ENCODE data around the gene PHF21A. TPM values are rescaled to one million over a fixed set of nuclear protein-coding genes. Genes with fewer than 3 reads are reported as not detected.
"Not testable (repeated sequence)": the region's sequence is repeated elsewhere in the genome, so short reads cannot be mapped to it uniquely, and the experiment has no call there.

The PHF21A gene
- total and polyA plus RNA-seq, 7 experiments from 2014 or later: 7.2 to 88.5 (median 54.5) TPM

GRCh38 chr11:45905576-45905975 lies 215.7 kb downstream of the PHF21A start:
- H3K27me3 ChIP-seq (ENCODE audit: control insufficient read depth in 2 of 2, insufficient read depth in 2 of 2, low read length in 2 of 2); H3K36me3 Mint-ChIP-seq; DNase-seq; ATAC-seq; H3K4me1 ChIP-seq (ENCODE audit: control insufficient read depth in 2 of 2, insufficient read depth in 2 of 2, low read length in 2 of 2); intact Hi-C loops (cut with micrococcal nuclease); POLR2A ChIA-PET; H3K27ac Mint-ChIP-seq; H3K9me3 ChIP-seq (ENCODE audit: control insufficient read depth in 2 of 3, low read length in 3 of 3); CTCF ChIA-PET; H3K4me3 ChIP-seq (ENCODE audit: low read length); H3K27ac ChIP-seq (ENCODE audit: low read depth, low read length); H3K4me3 Mint-ChIP-seq; H3K9me3 Mint-ChIP-seq: not testable (repeated sequence)
- peaks cover 0 to 17% (median 0%) of the 10 kb centered on the region in 3 experiments for H3K36me3 ChIP-seq (ENCODE audit: control insufficient read depth in 2 of 3, insufficient read depth in 3 of 3, low read length in 3 of 3)
- H3K4me1 Mint-ChIP-seq: peaks cover 0 to 14% (median 3%) of the 10 kb centered on the region in 7 donors
- peaks cover 3 to 14% (median 6%) of the 10 kb centered on the region in 5 donors for H3K27me3 Mint-ChIP-seq

DNA sequence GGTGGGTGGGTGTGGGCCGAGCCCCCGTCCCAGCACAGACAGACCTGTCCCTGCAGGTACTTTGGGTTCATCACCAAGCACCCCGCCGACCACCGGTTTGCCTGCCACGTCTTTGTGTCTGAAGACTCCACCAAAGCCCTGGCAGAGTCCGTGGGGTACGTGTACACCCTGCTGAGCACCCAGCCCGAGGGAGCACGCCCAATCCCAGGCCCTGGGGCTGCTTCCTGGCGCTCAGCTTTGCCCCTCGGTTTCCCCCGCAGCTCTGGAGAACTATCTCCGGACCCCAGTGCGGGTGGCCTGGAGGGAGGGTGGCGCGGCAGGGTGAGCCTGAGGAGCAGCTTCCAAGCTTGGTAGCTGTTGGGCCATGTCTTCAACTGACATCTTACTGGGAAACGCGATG lies 216.2 kb downstream of the PHF21A start:
- Mint-ChIP-seq H3K27me3 (peaks cover 6 to 16% (median 8%) of the 10 kb centered on the region in 5 donors), H3K4me1 (peaks cover 0 to 14% (median 3%) of the 10 kb centered on the region in 7 donors), H3K4me3 (no peak overlapping the region), H3K9me3 (peaks cover 0 to 2% (median 0%) of the 10 kb centered on the region in 11 donors), H3K36me3 (no peaks in the 10 kb centered on the region), H3K27ac (no peak overlapping the region)
- peaks cover 0 to 12% (median 0%) of the 10 kb centered on the region in 3 experiments for H3K36me3 ChIP-seq (ENCODE audit: control insufficient read depth in 2 of 3, insufficient read depth in 3 of 3, low read length in 3 of 3)
- H3K27me3 ChIP-seq (ENCODE audit: control insufficient read depth in 2 of 2, insufficient read depth in 2 of 2, low read length in 2 of 2): no peaks in the 10 kb centered on the region
- H3K4me3 ChIP-seq (ENCODE audit: low read length): no peak overlapping the region
- no peak for ATAC-seq
- POLR2A ChIA-PET: no interaction called here
- CTCF ChIA-PET: no interaction called here
- no peak overlapping the region for H3K27ac ChIP-seq (ENCODE audit: low read depth, low read length)
- H3K4me1 ChIP-seq (ENCODE audit: control insufficient read depth in 2 of 2, insufficient read depth in 2 of 2, low read length in 2 of 2): no peaks in the 10 kb centered on the region
- no peak for DNase-seq
- intact Hi-C loops (cut with micrococcal nuclease): no loop called here
- H3K9me3 ChIP-seq (ENCODE audit: control insufficient read depth in 2 of 3, low read length in 3 of 3): no peaks in the 10 kb centered on the region

- ATAC-seq (no peak), DNase-seq (no peak)
- peaks cover 6 to 20% (median 8%) of the 10 kb centered on the region in 5 donors for H3K27me3 Mint-ChIP-seq
- H3K9me3 ChIP-seq (ENCODE audit: control insufficient read depth in 2 of 3, low read length in 3 of 3): no peaks in the 10 kb centered on the region
- H3K4me1 Mint-ChIP-seq: peaks cover 0 to 14% (median 3%) of the 10 kb centered on the region in 7 donors
- peaks cover 1 to 3% of the 10 kb centered on the region in 2 donors for H3K4me1 ChIP-seq (ENCODE audit: control insufficient read depth in 2 of 2, insufficient read depth in 2 of 2, low read length in 2 of 2)
- H3K36me3 Mint-ChIP-seq: no peaks in the 10 kb centered on the region
- peaks cover 0 to 2% (median 0%) of the 10 kb centered on the region in 11 donors for H3K9me3 Mint-ChIP-seq
- intact Hi-C loops (cut with micrococcal nuclease): no loop called here
- H3K36me3 ChIP-seq (ENCODE audit: control insufficient read depth in 2 of 3, insufficient read depth in 3 of 3, low read length in 3 of 3): peaks cover 0 to 5% (median 0%) of the 10 kb centered on the region in 3 experiments
- CTCF ChIA-PET: no interaction called here
- POLR2A ChIA-PET: no interaction called here
- no peaks in the 10 kb centered on the region for H3K27me3 ChIP-seq (ENCODE audit: control insufficient read depth in 2 of 2, insufficient read depth in 2 of 2, low read length in 2 of 2)
- no peak overlapping the region for H3K4me3 ChIP-seq (ENCODE audit: low read length)
- H3K27ac ChIP-seq (ENCODE audit: low read depth, low read length): no peak overlapping the region
- no peak overlapping the region for H3K4me3 Mint-ChIP-seq
- H3K27ac Mint-ChIP-seq: no peak overlapping the region
Measured at GRCh38 chr11:45904309-45904915, 216.8 kb downstream of the PHF21A start.

GRCh38 chr11:45902452-45903380 lies 218.5 kb downstream of the PHF21A start:
- peaks cover 0 to 12% (median 7%) of the 10 kb centered on the region in 7 donors for H3K4me1 Mint-ChIP-seq
- ATAC-seq (no peak), DNase-seq (no peak)
- Histone ChIP-seq H3K4me1 (ENCODE audit: control insufficient read depth in 2 of 2, insufficient read depth in 2 of 2, low read length in 2 of 2) (peaks cover 7 to 9% of the 10 kb centered on the region in 2 donors), H3K27me3 (ENCODE audit: control insufficient read depth in 2 of 2, insufficient read depth in 2 of 2, low read length in 2 of 2) (peaks cover 0 to under 1% of the 10 kb centered on the region in 2 donors), H3K4me3 (ENCODE audit: low read length) (no peak overlapping the region), H3K9me3 (ENCODE audit: control insufficient read depth in 2 of 3, low read length in 3 of 3) (no peaks in the 10 kb centered on the region), H3K36me3 (ENCODE audit: control insufficient read depth in 2 of 3, insufficient read depth in 3 of 3, low read length in 3 of 3) (no peaks in the 10 kb centered on the region), H3K27ac (ENCODE audit: low read depth, low read length) (no peak overlapping the region)
- peaks cover 16 to 36% (median 20%) of the 10 kb centered on the region in 5 donors for H3K27me3 Mint-ChIP-seq
- CTCF ChIA-PET: no interaction called here
- H3K9me3 Mint-ChIP-seq: peaks cover 0 to 2% (median 0%) of the 10 kb centered on the region in 11 donors
- no peak overlapping the region for H3K4me3 Mint-ChIP-seq
- POLR2A ChIA-PET: no interaction called here
- intact Hi-C loops (cut with micrococcal nuclease): no loop called here
- no peaks in the 10 kb centered on the region for H3K36me3 Mint-ChIP-seq
- no peak overlapping the region for H3K27ac Mint-ChIP-seq

DNA sequence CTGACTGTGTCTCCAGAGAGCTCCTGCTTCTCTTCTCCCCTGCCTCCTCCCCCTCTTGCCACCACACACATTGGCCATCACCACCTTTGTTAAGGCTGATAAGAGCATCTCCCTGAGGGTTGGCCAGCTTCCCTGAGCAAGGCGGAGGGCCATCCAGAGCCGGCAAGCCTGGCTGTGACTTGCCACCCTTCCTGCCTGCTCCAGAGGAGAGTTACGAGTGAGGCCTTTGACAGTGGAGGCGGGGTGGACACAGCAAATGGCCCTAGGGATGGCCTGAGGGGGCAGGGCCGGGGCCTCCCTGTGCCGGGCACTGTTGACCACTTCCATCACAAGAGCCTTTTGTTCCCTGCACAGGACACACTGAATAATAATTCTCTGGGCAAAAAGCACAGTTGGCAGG lies 219.6 kb downstream of the PHF21A start:
- intact Hi-C loops (cut with micrococcal nuclease): no loop called here
- H3K27ac Mint-ChIP-seq: no peak overlapping the region

DNA sequence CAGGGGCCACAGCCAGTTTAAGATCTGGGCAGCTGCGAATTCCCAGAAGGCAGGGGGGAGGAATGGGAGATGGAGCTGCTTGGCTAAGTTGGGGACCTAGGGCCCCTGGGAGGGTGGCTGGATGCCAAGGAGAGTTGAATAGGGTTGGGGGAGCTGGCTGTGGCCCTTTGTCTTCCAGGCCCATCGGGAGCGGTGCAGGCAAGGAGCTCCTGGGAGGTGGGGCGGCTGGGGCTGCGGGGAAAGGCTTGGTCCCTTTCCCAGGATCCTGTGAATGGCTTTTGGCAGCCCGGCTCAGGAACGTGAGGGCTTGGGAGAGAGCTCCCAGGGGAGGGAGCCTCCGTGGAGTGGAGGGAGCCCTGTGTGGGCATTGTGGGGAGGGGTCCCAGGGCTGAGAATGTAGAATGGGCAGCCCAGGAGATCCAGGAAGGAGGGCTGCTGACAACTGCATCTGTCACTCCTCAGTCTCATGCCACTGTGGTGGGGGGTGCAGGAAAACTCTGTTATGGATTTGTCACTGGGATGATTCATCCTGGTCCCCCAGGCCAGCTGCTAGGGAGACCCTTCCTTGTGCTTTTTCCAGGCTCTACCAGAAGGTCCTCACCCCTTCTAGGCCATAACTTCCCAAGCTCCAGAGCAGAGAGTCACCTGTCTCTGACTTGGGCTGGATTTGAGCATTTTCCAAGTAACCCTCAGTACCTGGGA lies 220.2 kb downstream of the PHF21A start:
- POLR2A ChIA-PET: interaction anchor here (0.6 kb wide), 1 partner anchor 20 kb away, joined by 3 read pairs; no protein-coding TSS in a partner anchor
- CTCF ChIA-PET: no interaction called here
- DNase-seq (no peak), ATAC-seq (no peak)
- peak overlapping the region in 8 of 10 donors; percentile 40 to 79 (median 68) for H3K4me3 Mint-ChIP-seq
- H3K27ac ChIP-seq (ENCODE audit: low read depth, low read length): no peak overlapping the region
- no peaks in the 10 kb centered on the region for H3K36me3 Mint-ChIP-seq
- intact Hi-C loops (cut with micrococcal nuclease): no loop called here
- no peak overlapping the region for H3K4me3 ChIP-seq (ENCODE audit: low read length)
- H3K4me1 Mint-ChIP-seq: peaks cover 0 to 8% (median 4%) of the 10 kb centered on the region in 7 donors
- H3K27me3 Mint-ChIP-seq: peaks cover 19 to 42% (median 26%) of the 10 kb centered on the region in 5 donors
- peaks cover 0 to 5% of the 10 kb centered on the region in 2 donors for H3K27me3 ChIP-seq (ENCODE audit: control insufficient read depth in 2 of 2, insufficient read depth in 2 of 2, low read length in 2 of 2)
- peaks cover 7 to 9% of the 10 kb centered on the region in 2 donors for H3K4me1 ChIP-seq (ENCODE audit: control insufficient read depth in 2 of 2, insufficient read depth in 2 of 2, low read length in 2 of 2)
- no peaks in the 10 kb centered on the region for H3K36me3 ChIP-seq (ENCODE audit: control insufficient read depth in 2 of 3, insufficient read depth in 3 of 3, low read length in 3 of 3)
- H3K9me3 Mint-ChIP-seq: peaks cover 0 to 2% (median 0%) of the 10 kb centered on the region in 11 donors
- no peaks in the 10 kb centered on the region for H3K9me3 ChIP-seq (ENCODE audit: control insufficient read depth in 2 of 3, low read length in 3 of 3)
- no peak overlapping the region for H3K27ac Mint-ChIP-seq

More for the DNA sequence above, 219.6 kb downstream of the PHF21A start:
- H3K9me3 ChIP-seq (ENCODE audit: control insufficient read depth in 2 of 3, low read length in 3 of 3): no peaks in the 10 kb centered on the region
- CTCF ChIA-PET: no interaction called here
- POLR2A ChIA-PET: interaction anchor here (0.6 kb wide), 1 partner anchor 20 kb away, joined by 3 read pairs; no protein-coding TSS in a partner anchor
- peaks cover 7 to 9% of the 10 kb centered on the region in 2 donors for H3K4me1 ChIP-seq (ENCODE audit: control insufficient read depth in 2 of 2, insufficient read depth in 2 of 2, low read length in 2 of 2)
- Mint-ChIP-seq H3K9me3 (peaks cover 0 to 2% (median 0%) of the 10 kb centered on the region in 11 donors), H3K4me1 (peaks cover 0 to 8% (median 4%) of the 10 kb centered on the region in 7 donors), H3K36me3 (no peaks in the 10 kb centered on the region), H3K4me3 (peak overlapping the region in 2 of 10 donors; percentile 11 to 57), H3K27me3 (peaks cover 19 to 42% (median 22%) of the 10 kb centered on the region in 5 donors)
- H3K4me3 ChIP-seq (ENCODE audit: low read length): no peak overlapping the region
- no peak overlapping the region for H3K27ac ChIP-seq (ENCODE audit: low read depth, low read length)
- H3K27me3 ChIP-seq (ENCODE audit: control insufficient read depth in 2 of 2, insufficient read depth in 2 of 2, low read length in 2 of 2): peaks cover 0 to 5% of the 10 kb centered on the region in 2 donors
- DNase-seq: no peak
- no peaks in the 10 kb centered on the region for H3K36me3 ChIP-seq (ENCODE audit: control insufficient read depth in 2 of 3, insufficient read depth in 3 of 3, low read length in 3 of 3)
- no peak for ATAC-seq
